Measurements from ENCODE around the gene KCTD13. TPM values are rescaled to one million over a fixed set of nuclear protein-coding genes. Genes with fewer than 3 reads are reported as not detected.
"Not testable (repeated sequence)": the region's sequence is repeated elsewhere in the genome, so short reads cannot be mapped to it uniquely, and the experiment has no call there.

Gene KCTD13
- total RNA-seq, 3 donors from 2014 or later = 22.2 to 25.8 (median 22.9) TPM

- H3K4me1 ChIP-seq (ENCODE audit: low read depth) = no peaks in the 10 kb centered on the region
- H3K36me3 ChIP-seq (ENCODE audit: low read depth) = no peaks in the 10 kb centered on the region
- no peak for TF ChIP-seq CTCF (IDR thresholded peaks at IDR 0.05)
- H3K9me3 ChIP-seq = no peaks in the 10 kb centered on the region
- no peak overlapping the region for H3K4me3 ChIP-seq
- DNase-seq (no peak), ATAC-seq (peak; percentile 64)
- intact Hi-C loops (cut with DNase I, micrococcal nuclease) = no loop called here
These were observed 34.2 kb downstream of the KCTD13 start for GRCh38 chr16:29891525-29892457.

GRCh38 chr16:29889372-29889771, 36.7 kb downstream of the KCTD13 start:
- H3K9me3 ChIP-seq; ATAC-seq; intact Hi-C loops (cut with DNase I, micrococcal nuclease); H3K4me1 ChIP-seq (ENCODE audit: low read depth); DNase-seq; H3K4me3 ChIP-seq; H3K36me3 ChIP-seq (ENCODE audit: low read depth): not testable (repeated sequence)

- DNase-seq (no peak), ATAC-seq (no peak)
- H3K4me1 ChIP-seq (ENCODE audit: low read depth) = no peaks in the 10 kb centered on the region
- H3K4me3 ChIP-seq = no peak overlapping the region
- intact Hi-C loops (cut with DNase I, micrococcal nuclease) = no loop called here
- H3K9me3 ChIP-seq = no peaks in the 10 kb centered on the region
- H3K36me3 ChIP-seq (ENCODE audit: low read depth) = no peaks in the 10 kb centered on the region
- TF ChIP-seq CTCF (IDR thresholded peaks at IDR 0.05) = no peak
These were observed 42.0 kb downstream of the KCTD13 start for GRCh38 chr16:29883987-29884386.

GRCh38 chr16:29881050-29881449, 45.0 kb downstream of the KCTD13 start:
- no peaks in the 10 kb centered on the region for H3K36me3 ChIP-seq (ENCODE audit: low read depth)
- no peaks in the 10 kb centered on the region for H3K4me1 ChIP-seq (ENCODE audit: low read depth)
- H3K9me3 ChIP-seq = no peaks in the 10 kb centered on the region
- TF ChIP-seq CTCF (IDR thresholded peaks at IDR 0.05) = no peak
- DNase-seq (no peak), ATAC-seq (no peak)
- intact Hi-C loops (cut with DNase I, micrococcal nuclease) = no loop called here
- no peak overlapping the region for H3K4me3 ChIP-seq

DNA sequence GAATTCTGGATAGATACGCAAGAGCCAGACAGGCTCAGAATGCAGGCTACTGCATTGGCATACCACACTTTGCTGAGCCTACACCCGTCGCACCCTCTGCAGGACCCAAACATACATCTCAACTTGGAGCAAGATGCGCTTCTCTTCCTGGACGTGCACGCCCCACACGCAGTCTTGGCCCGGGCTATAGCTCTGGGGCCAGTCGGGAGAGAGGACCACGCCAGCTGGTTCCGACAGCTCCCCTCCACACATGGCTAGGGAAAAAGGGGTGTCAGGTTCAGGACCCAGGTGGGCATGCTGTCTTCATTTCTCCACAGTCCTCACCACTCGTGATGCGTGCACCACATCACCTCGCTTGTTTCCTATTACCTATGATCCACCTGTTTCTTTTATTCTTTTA, 47.9 kb downstream of the KCTD13 start:
- no peak overlapping the region for H3K4me3 ChIP-seq
- H3K9me3 ChIP-seq = no peaks in the 10 kb centered on the region
- TF ChIP-seq CTCF (IDR thresholded peaks at IDR 0.05) = no peak
- ATAC-seq = no peak
- DNase-seq = no peak
- H3K4me1 ChIP-seq (ENCODE audit: low read depth) = no peaks in the 10 kb centered on the region
- no peaks in the 10 kb centered on the region for H3K36me3 ChIP-seq (ENCODE audit: low read depth)
- intact Hi-C loops (cut with DNase I, micrococcal nuclease) = no loop called here

DNA sequence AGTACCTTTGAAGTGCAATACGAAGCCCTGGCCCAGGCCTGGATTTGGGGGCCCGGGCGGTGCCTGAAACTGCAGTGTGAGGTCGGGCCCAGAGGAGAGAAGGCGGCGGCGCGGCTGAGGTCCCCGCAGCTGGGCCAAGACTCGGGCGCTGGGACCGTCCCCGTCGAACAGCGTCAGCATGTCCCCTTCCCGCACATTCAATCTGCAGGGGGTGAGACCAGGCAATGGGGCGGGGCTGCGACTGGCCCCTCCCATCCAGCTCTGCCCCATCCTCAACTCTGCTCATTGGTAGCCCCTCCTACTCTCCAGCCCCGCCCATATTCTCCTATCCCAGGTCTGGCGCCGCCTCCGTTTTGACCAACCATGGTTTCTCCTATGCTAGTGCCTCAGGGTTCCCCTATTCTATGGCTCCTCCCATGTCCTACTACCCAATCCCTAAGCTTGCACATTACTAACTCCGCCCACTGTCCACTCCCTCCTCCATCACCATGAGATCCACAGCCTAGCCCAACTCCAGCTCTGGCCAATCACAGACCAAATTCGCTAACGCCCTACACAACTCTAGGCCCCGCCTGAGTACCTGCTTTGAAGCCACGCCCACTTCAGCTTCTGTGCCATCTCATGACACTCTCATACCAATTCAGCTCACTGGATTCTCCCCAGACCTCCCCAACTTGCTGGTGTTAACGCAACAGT, 48.6 kb downstream of the KCTD13 start:
- H3K9me3 ChIP-seq = no peaks in the 10 kb centered on the region
- ATAC-seq (peak; percentile 61), DNase-seq (peak in 1 of 3 donors; percentile 52)
- intact Hi-C loops (cut with DNase I, micrococcal nuclease) = no loop called here
- no peak for TF ChIP-seq CTCF (IDR thresholded peaks at IDR 0.05)
- no peaks in the 10 kb centered on the region for H3K36me3 ChIP-seq (ENCODE audit: low read depth)
- H3K4me1 ChIP-seq (ENCODE audit: low read depth) = no peaks in the 10 kb centered on the region
- H3K4me3 ChIP-seq = no peak overlapping the region

Data from mucosa of descending colon (tissue), 3 donors.